ENCODE data around the gene FCHO2.
"Not testable (repeated sequence)": the region's sequence is repeated elsewhere in the genome, so short reads cannot be mapped to it uniquely, and the experiment has no call there.

FCHO2 gene

GRCh38 chr5:73019766-73020165 lies 63.9 kb downstream of the FCHO2 start:
- no peaks in the 10 kb centered on the region for H3K9me3 ChIP-seq (ENCODE audit: control insufficient read depth, insufficient read depth, low read length)
- H3K4me3 ChIP-seq (ENCODE audit: low read length): no peak overlapping the region
- no peaks in the 10 kb centered on the region for H3K36me3 ChIP-seq (ENCODE audit: control insufficient read depth, low read length)
- TF ChIP-seq CTCF (IDR thresholded peaks at IDR 0.05; ENCODE audit: low read depth, low read length, poor library complexity, severe bottlenecking): no peak
- no peak for TF ChIP-seq EZH2phosphoT487 (IDR thresholded peaks at IDR 0.05; ENCODE audit: borderline replicate concordance, low read length)
- H3K27me3 ChIP-seq (ENCODE audit: control insufficient read depth, low read length): no peaks in the 10 kb centered on the region
- no peaks in the 10 kb centered on the region for H3K4me1 ChIP-seq (ENCODE audit: control insufficient read depth, low read length)
- H3F3A ChIP-seq (ENCODE audit: control insufficient read depth, insufficient read depth): no peaks in the 10 kb centered on the region
- H3K27ac ChIP-seq (ENCODE audit: low read depth, low read length): no peak overlapping the region
- no peaks in the 10 kb centered on the region for H4K20me1 ChIP-seq (ENCODE audit: control insufficient read depth, insufficient read depth, low read depth, low read length)
- no peak overlapping the region for H3K4me2 ChIP-seq (ENCODE audit: low read length)
- no peaks in the 10 kb centered on the region for H3K79me2 ChIP-seq (ENCODE audit: control insufficient read depth, low read length)
- no peaks in the 10 kb centered on the region for H3K9me2 ChIP-seq (replicated peaks; ENCODE audit: control insufficient read depth, low read length)

- Histone ChIP-seq H3F3A (ENCODE audit: control insufficient read depth, insufficient read depth) (no peaks in the 10 kb centered on the region), H3K4me1 (ENCODE audit: control insufficient read depth, low read length) (no peaks in the 10 kb centered on the region), H3K27me3 (ENCODE audit: control insufficient read depth, low read length) (no peaks in the 10 kb centered on the region), H3K27ac (ENCODE audit: low read depth, low read length) (no peak overlapping the region), H3K9me3 (ENCODE audit: control insufficient read depth, insufficient read depth, low read length) (no peaks in the 10 kb centered on the region), H4K20me1 (ENCODE audit: control insufficient read depth, insufficient read depth, low read depth, low read length) (no peaks in the 10 kb centered on the region), H3K9me2 (replicated peaks; ENCODE audit: control insufficient read depth, low read length) (no peaks in the 10 kb centered on the region), H3K4me2 (ENCODE audit: low read length) (no peak overlapping the region), H3K36me3 (ENCODE audit: control insufficient read depth, low read length) (no peaks in the 10 kb centered on the region), H3K4me3 (ENCODE audit: low read length) (no peak overlapping the region), H3K79me2 (ENCODE audit: control insufficient read depth, low read length) (no peaks in the 10 kb centered on the region)
- no peak for TF ChIP-seq EZH2phosphoT487 (IDR thresholded peaks at IDR 0.05; ENCODE audit: borderline replicate concordance, low read length)
Observed at GRCh38 chr5:73022471-73023169, 66.8 kb downstream of the FCHO2 start.

GRCh38 chr5:73024946-73025544 lies 69.2 kb downstream of the FCHO2 start:
- H3K4me1 ChIP-seq (ENCODE audit: control insufficient read depth, low read length); H3K27me3 ChIP-seq (ENCODE audit: control insufficient read depth, low read length); H3K4me2 ChIP-seq (ENCODE audit: low read length); H3K79me2 ChIP-seq (ENCODE audit: control insufficient read depth, low read length); H3F3A ChIP-seq (ENCODE audit: control insufficient read depth, insufficient read depth); H3K9me2 ChIP-seq (replicated peaks; ENCODE audit: control insufficient read depth, low read length); H3K36me3 ChIP-seq (ENCODE audit: control insufficient read depth, low read length); H3K4me3 ChIP-seq (ENCODE audit: low read length); H3K9me3 ChIP-seq (ENCODE audit: control insufficient read depth, insufficient read depth, low read length); H4K20me1 ChIP-seq (ENCODE audit: control insufficient read depth, insufficient read depth, low read depth, low read length); H3K27ac ChIP-seq (ENCODE audit: low read depth, low read length): not testable (repeated sequence)

GRCh38 chr5:73027361-73027760 lies 71.5 kb downstream of the FCHO2 start:
- H3K36me3 ChIP-seq (ENCODE audit: control insufficient read depth, low read length): no peaks in the 10 kb centered on the region
- H3K79me2 ChIP-seq (ENCODE audit: control insufficient read depth, low read length): no peaks in the 10 kb centered on the region
- no peak for TF ChIP-seq EZH2phosphoT487 (IDR thresholded peaks at IDR 0.05; ENCODE audit: borderline replicate concordance, low read length)
- no peak for TF ChIP-seq CTCF (IDR thresholded peaks at IDR 0.05; ENCODE audit: low read depth, low read length, poor library complexity, severe bottlenecking)
- H3K9me3 ChIP-seq (ENCODE audit: control insufficient read depth, insufficient read depth, low read length): no peaks in the 10 kb centered on the region
- no peaks in the 10 kb centered on the region for H3K4me1 ChIP-seq (ENCODE audit: control insufficient read depth, low read length)
- no peaks in the 10 kb centered on the region for H3F3A ChIP-seq (ENCODE audit: control insufficient read depth, insufficient read depth)
- no peak overlapping the region for H3K4me2 ChIP-seq (ENCODE audit: low read length)
- H4K20me1 ChIP-seq (ENCODE audit: control insufficient read depth, insufficient read depth, low read depth, low read length): no peaks in the 10 kb centered on the region
- H3K27me3 ChIP-seq (ENCODE audit: control insufficient read depth, low read length): no peaks in the 10 kb centered on the region
- H3K4me3 ChIP-seq (ENCODE audit: low read length): no peak overlapping the region
- no peak overlapping the region for H3K27ac ChIP-seq (ENCODE audit: low read depth, low read length)
- H3K9me2 ChIP-seq (replicated peaks; ENCODE audit: control insufficient read depth, low read length): no peaks in the 10 kb centered on the region

All from DOHH2 (cell line).